Anterior cingulate cortex (tissue), 58 donors: ENCODE measurements around the gene MLST8.
A peak's percentile ranks its signal among the peaks of the same experiment; 100 is the strongest.
"Not testable (repeated sequence)": the region's sequence is repeated elsewhere in the genome, so short reads cannot be mapped to it uniquely, and the experiment has no call there.

Experiments
- DNase-seq, 58 donors: peaks; one replicate each; lab custom pipeline; 2025; lab: John Stamatoyannopoulos, UW

MLST8 gene

DNA sequence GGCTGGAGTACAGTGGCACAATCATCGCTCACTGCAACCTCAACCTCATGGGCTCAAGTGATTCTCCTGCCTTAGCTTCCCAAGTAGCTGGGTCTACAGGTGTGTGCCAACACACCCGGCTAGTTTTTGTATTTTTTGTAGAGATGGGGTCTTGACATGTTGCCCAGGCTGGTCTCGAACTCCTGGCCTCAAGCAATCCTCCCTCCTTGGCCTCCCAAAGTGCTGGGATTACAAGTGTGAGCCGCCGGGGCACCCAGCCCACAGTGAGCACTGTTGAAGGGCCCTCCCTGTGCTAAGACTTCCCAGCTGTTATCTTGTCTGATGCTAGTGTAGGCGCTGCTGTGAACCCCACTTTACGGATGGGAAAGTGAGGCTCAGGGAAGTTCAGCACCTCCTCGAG is 16.9 kb upstream of the MLST8 start:
- no peak for DNase-seq

DNA sequence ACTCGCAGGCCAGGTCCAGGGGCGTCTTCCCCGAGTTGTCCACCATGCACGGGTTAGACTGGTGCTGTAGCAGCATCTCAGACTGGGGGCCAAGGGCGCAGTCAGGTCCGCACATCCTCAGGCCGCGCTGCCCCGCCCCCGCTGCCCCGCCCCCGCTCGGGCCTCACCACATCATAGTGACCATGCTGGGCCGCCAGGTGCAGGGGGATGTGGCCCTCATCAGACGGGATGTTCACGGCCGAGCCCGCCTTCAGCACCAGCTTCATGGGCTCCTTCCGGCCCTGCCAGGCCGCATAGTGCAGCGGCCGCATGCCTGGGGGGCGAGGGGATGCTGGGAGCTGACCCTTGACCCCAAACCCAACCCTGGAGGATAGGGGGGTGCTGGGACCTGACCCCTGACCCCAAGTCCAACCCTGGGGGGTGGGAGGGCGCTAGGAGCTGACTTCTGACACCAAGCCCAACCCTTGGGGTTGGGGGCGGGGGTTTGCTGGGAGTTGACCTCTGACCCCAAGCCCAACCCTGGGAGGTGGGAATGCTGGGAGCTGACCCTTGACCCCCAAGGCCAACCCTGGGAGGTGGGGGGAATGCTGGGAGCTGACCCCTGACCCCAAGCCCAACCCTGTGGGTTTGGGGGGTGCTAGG is 15.9 kb upstream of the MLST8 start:
- no peak for DNase-seq

DNA sequence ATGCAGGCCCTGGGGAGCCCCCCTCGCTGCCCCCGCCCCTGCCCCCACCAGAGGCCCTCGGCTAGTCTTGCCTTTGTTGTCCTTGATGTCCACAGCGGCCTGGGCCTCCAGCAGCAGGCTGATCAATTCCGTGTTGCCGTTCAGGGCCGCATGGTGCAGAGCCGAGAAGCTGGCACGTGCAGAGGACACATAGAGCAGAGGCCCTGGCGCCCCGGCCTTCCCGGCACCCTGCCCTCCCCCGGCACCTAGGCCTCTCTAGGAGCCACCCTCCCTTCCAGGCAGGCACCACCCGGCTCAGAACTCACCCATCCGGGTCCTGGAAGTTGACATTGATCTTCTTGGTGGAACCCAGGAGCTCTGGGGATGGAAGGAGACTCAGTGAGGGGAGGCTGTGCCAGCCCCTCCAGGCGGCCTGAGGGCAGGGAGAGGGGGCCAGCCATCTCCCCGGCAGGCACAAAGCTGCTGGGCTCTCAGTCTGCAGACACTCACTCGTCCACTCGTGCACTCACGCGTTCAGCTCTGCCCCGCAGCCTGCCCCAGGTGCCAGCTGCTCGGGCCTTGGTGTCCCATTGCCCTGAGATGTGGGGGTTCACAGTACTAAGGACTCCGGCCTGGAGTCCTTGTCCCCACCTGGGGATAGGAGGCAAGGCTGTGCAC is 15.1 kb upstream of the MLST8 start:
- no peak for DNase-seq

DNA sequence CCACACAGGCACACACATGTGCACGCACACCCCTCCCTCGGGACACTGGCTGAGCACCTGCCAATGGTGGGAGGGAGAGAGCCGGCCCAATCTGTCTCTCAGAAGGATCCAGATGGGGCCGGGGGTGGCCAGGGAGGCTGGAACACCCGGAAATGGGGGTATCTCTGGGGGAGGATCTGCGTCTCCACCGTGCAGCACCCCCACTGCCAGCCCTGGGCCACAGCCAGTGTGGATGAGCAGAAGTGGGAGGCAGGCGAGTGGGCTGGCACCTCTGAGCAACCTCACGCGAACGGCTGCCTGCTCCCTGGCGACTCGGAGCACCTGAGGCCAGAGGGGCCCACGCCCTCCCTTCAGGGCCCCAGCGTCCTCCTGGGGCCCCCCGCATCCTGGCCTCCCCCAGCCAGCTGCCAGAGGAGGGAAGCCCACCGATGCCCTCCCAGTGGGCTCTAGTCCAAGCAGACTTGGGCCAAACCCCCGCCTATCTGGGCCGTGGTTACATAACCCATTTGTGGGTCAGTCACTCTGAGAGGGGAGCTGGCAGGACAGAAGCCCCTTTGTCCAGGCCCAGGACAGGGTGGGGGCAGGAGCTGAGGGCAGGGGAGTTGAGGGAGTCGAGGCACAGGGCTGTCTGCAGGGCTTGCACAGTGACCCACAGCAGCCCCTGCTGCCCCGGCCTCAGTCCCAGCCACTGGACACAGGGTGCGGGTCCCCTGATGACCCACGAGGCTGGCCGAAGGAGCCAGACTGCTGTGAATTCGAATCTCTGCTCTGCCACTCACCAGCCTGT is 14.4 kb upstream of the MLST8 start:
- peak in 49 of 58 donors; percentile 12 to 83 (median 57) for DNase-seq

DNA sequence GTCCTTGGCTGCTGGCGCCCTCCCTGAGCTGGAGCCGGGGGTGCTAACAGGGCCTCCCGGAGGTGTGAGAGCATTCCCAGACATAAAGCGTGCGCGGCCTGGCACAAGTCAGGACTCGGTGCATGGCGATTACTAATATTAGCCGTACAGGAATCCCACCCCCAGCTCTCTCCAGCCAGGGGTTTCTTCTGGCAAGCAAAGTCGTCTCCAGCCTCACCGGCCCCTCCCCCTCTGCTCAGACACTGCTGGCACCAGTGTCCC is 13.9 kb upstream of the MLST8 start:
- peak in 6 of 58 donors; percentile 48 to 67 (median 50) for DNase-seq

DNA sequence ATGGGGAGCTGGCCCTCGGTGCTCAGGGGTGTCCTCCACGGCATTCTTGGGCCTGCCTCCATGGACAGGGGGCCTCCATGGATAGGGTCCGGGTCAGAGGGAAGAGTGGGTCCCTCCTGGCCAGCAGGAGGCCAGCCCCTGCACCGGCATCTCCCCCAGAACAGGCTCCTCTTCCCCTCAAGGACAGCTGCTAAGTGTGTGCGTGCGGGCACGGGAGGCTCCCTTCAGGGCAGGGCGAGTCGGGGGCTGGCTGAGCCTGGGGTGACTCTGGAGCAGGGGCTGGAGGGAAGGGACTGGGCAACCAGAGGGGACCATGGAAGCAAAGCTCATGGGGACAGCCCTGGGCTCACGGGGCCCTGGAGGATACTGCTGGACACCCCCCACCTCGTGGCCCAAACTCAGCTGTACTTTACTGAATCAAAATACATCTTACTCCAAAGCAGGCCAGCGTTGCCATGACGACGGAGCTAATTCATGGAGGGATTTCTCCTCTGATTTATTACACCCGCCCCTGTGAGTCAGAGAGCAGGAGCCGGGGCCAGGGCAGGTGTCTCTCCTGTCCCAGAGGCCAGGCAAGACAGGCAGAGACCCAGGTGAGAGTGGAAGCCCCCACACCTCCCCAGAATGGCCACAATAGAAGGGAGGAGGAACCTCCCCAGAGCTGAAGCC is 11.0 kb upstream of the MLST8 start:
- peak in 7 of 58 donors; percentile 8 to 38 (median 26) for DNase-seq

DNA sequence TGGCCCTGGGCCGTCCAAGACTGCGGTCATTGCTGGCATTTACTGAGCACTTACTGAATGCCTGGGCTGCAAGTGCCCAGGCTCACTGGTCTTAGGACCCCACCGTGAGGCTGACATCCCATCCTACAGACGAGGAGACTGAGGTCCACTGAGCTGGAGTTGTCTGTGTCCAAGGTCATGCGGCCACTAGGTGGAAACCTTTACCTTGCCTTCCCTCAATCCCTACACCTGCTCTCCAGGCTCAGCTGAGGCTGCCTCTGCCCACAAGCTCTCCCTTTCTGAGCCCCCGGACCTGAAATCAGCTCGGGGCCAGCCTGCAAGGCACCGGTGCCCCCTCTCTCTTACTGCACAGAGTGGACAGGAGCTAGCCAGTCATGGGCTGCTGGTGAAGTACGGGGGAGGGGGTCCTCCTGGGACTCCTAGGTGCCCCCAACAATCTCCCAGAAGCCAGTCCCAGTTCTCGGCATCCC is 10.4 kb upstream of the MLST8 start:
- DNase-seq: no peak

DNA sequence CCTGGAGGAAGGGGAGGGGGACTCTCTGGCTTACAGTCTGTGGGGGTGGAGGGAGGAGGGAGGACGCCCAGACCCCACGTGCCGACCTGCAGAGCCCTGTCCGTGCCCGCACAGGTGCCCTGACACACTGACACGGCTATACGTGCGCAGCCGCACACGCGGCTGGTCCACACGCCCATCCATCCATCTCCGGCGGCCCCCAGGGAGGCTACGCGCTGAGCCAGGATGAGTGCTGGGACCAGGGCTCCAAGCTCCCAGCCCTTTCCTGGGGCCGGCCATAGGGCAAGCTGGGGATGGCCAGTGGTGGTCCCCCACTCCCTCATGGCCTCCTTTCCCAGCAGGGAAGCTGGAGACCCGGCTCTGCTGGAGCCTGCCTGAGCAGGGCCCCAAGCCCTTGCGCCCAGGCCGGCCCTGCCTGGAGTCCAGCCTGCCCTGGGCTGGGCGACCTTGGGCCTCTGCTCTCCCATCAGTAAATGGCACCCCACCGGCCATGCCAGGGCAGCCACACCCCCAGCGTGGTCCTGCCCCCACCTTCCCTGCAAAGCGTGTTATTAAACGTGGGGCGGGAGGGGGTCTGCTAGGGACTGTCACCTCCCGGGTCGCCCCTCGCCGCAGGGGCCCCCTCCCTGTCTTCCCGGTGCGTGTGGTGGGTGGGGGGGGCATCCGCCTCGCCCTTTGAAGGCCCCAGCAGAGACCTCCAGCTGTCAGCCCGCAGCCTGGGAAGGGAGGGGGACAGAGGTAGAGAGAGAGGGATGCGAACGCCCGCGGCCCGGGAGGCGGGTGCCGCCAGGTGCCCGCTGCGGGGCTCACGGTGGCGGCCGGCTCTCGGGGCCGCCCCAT is 9.7 kb upstream of the MLST8 start:
- no peak for DNase-seq

DNA sequence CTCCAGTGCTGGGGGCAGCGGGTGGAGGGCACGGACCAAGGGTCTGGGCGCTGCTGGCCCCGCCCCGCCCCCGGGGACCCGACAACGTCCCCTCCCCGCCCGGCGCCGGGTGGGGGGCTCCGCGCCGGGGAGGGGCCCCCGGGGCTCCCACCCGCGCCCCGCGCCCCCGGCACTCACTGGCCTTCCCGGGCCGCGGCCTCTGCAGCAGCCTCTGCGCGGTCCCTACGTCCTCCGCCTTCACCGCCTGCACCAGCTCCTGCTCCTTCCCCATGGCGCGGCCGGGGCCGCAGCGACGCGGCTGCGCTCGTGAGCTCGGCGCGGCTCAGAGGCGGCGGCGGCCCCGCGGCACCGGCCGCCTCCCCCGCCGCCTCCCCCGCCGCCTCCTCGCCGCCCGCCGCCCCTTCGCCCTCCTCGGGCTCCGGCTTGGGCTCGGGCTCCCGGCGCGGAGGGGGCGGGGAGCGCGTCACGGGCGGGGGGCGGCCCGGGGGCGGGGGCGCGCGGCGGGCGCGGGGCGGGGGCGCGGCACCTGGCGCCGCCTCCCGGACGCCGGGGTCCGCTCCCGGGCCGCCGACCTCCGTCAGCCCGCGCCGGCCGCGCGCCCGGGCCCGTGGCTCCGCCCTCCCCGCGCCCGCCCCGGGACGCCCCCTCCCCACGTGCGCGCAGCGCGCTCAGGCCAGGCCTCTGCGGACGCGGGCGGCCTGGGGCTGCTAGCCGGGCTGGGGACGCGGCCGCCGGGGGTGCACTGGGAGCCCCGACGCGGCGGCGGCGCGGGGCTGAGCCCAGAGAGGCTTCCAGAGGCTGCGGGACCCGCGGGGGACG is 8.9 kb upstream of the MLST8 start, which contains the start of gene CASKIN1:
TSS of gene CASKIN1 (minus strand) at position 444 of the 819 bp plus-strand sequence. CDS start at position 271, 173 bp downstream.
- peak in 2 of 58 donors; percentile 14 to 21 for DNase-seq

DNA sequence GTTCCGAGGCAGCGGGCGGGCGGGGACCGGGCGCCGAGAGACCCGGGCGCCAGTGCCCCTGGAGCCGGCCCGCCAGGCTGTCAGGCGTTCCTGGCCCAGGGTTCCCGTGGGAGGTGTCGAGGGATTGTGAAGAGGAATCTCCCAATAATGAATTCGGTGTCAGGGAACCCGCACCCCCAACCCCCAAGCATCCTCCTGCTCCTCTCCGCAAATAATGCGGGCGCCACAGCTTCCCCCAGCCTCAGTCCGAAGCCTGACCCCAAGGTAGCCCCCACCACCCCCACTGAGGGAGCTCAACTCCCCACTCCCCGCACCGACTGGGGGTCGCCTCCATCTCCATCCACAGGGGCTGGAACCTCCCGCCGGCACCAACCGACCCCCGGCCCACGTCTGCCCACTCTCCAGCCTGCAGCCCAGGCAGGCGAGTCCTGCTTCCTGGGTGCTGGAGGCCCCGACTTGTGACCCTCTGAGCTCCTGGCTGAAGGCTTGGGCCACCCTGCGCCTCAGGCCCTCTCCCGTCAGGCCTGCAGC is 8.2 kb upstream of the MLST8 start:
- no peak for DNase-seq

DNA sequence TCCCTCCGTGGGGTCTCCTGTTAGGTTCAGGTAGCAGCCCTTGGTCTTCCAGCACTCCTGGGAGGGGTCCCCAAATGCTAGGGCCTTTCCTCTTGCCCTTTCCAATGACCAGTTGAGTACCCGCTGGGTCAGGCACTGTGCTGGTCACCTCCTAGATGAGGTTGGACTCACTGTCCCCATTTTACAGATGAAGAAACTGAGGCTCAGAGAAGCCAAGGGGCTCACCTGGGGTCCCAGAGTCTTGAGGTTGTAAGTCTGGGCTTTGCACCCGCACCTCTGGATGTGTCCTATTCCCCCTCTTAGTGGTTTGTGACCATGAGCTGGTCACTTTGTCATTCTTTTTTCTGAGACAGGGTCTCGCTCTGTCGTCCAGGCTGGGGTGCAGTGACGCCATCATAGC is 7.5 kb upstream of the MLST8 start:
- DNase-seq: no peak

DNA sequence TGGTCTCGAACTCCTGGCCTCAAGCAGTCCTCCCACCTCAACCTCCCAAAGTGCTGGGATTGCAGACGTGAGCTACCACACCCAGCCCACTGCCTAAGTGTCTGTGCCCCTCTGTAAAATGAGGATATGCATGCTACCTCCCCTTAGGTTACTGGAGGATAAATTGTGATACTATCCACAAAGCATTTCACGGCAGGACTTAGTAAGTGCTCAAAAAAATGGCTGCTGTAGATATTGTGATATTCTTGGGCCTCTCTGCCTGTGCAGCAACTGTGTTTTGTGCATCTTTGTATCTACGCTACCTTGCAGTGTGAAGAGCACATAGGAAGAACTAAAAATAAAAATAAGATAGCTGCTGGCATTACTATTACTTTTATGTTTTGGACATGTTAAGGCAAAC is 7.0 kb upstream of the MLST8 start:
- DNase-seq: no peak

DNA sequence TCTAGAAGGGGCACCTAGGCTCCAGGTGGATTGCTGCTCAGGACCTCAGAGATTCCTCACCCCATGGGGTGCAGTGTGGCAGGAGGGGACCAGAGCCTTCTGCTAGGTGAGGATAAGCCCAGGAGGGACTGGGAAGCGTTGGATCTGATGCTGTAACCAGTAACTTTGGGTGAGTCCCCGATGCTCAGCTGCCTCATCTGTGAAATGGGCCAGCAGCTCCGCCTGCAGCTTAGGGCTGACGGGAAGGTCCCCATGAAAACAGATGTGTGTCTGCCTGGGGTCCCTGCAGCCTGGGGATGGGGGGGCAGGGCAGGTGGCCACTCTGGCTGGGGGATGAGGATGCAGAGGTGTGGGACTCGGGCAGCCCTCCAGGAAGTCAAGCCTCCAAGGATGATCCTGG is 6.2 kb upstream of the MLST8 start:
- no peak for DNase-seq

DNA sequence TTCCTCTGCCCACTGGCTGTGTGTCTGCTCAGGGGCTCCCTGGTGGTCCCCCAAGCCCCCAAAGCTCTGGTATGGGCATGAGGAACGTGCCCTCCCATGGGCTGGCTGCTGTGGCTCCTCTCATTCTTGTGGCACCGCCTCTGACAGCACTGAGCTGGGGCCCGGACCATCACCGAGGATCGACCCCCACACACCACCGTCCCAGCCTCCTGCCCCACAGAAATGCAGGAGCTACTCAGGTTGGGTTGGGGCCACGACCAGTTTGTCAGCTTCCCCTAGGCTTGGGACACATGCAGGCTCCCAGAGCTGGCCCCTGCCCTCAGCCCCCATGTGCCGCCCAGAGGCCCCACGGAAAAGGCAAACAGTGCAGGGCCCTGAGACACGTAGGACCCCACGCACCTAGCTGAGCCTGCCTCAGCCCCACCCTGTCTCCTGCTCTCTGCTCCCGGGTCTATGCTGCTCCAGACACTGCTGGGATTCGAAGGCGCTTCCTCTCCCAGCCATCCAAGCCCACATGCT is 5.6 kb upstream of the MLST8 start:
- no peak for DNase-seq

DNA sequence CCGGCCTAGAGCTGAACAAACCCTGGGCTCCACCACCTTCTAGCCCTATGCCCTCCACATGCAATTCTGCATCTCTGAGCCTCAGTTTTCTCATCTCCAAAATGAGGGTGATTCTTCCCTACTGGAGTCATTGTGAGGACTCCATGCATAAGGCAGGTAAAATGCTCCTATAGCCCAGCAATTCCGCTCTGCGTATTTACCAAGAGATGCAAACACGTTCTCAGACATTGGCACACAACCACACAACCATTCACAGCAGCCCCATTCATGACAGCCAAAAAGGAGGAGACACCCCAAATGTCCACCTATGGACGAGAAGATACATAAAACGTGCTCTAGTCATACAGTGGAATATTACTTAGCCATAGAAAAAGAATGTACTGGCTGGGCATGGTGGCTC is 4.9 kb upstream of the MLST8 start:
- DNase-seq: no peak

DNA sequence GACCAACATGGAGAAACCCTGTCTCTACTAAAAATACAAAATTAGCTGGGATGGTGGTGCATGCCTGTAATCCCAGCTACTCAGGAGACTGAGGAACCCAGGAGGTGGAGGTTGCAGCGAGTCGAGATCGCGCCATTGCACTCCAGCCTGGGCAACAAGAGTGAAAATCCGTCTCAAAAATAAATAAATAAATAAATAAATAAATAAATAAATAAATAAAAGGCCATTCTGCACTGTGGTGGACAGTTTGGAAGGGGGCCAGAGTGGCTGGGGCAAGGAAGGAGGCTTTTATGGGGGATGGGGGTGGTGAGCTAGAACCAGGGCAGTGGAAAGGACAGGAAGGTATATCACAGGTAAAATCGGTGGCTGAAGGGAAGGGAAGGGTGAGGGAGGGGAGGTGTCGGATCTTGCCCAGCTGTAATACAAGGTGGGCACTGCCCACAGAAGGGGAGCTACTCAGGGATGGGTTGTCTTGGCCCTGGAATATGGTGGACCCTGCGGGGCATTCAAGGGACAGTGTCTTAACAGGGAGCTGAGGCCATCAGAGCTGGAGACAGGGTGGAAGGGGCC is 2.0 kb upstream of the MLST8 start:
- DNase-seq: not testable (repeated sequence)

DNA sequence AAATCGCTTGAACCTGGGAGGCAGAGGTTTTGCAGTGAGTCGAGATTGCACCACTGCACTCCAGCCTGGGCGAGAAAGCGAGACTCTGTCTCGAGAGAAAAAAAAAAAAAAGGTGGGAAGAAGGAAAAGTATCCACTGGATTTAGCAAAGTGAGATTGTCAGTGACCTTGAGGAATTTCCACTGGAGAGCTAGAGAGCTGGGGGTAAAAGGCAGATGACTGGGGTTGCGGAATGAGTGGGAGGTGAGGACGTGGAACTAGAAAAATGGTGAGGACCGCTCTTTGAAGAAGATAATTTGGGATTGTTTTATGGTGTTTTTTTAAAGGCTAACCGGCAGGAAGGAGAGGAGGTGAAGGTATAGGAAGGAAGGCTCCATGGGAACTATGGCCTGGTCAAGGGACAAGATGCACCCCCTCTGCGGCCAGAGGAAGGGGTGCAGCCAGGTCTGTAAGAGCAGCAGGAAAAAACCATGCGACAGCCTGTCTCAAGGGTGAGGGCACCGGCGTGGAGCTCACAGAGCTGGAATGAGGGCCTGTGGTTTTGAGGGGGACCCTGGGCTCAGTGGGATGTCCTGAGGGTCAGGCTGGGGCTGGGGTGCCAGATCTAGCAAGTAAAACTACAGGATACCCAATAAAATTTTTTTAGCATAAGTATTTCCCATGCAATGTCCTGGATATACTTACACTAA is 694 bp upstream of the MLST8 start:
- no peak for DNase-seq

DNA sequence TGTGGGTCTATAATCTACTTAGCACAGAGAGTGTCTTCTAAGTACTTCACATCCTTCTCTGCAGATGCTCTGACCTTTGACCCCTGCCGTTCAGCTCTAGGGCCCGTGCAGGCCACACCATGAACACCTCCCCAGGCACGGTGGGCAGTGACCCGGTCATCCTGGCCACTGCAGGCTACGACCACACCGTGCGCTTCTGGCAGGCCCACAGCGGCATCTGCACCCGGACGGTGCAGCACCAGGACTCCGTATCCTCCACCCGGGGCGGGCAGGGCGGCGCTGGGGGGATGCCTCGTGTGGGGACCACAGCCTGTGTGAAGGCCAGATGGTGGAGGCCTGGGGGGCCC is 686 bp downstream of the MLST8 start:
- DNase-seq: peak in 4 of 58 donors; percentile 45 to 67 (median 61)
